KBM-7 (cell line): Measurements from ENCODE around the gene TLK1.

Source experiments
- DNase-seq: peaks from one replicate; pipeline ENCODE4 v3.0.0-alpha.2; 2015
- in situ Hi-C: fragments of 300-500 bp; cut with MboI; formaldehyde crosslinking; loops from 2 replicates; pipeline ENCODE4 v1.14.3; 2020; ENCODE audit warnings: low sequenced_read_pairs, low pct_unique_long_range_greater_than_20kb, mixed read lengths

The TLK1 gene

GRCh38 chr2:170949415-170949814 lies 211.3 kb downstream of the TLK1 start:
- no peak for DNase-seq
- in situ Hi-C loops = no loop called here

GRCh38 chr2:170944545-170944944 lies 216.1 kb downstream of the TLK1 start:
- no peak for DNase-seq
- in situ Hi-C loops = no loop called here

GRCh38 chr2:170943596-170943995 lies 217.1 kb downstream of the TLK1 start:
- DNase-seq = no peak
- in situ Hi-C loops = no loop called here

- DNase-seq = no peak
- in situ Hi-C loops = no loop called here
These were observed 217.7 kb downstream of the TLK1 start for GRCh38 chr2:170943041-170943440.

GRCh38 chr2:170942615-170943014 lies 218.1 kb downstream of the TLK1 start:
- in situ Hi-C loops = no loop called here

More at GRCh38 chr2:170942615-170943014, 218.1 kb downstream of the TLK1 start:
- DNase-seq = no peak
